ENCODE data around the gene EVA1A.
A peak's percentile ranks its signal among the peaks of the same experiment; 100 is the strongest.

The EVA1A gene

GRCh38 chr2:75560768-75561565 lies at the start of gene EVA1A:
EVA1A (minus strand) TSS chr2:75560939; CDS start chr2:75518140, 42,799 bp downstream.
- DNase-seq (ENCODE audit: low read depth) = no peak

GRCh38 chr2:75609937-75610508 lies 49.3 kb upstream of the EVA1A start:
- no peak for DNase-seq (ENCODE audit: low read depth)

GRCh38 chr2:75609334-75609689 lies 48.6 kb upstream of the EVA1A start:
- DNase-seq (ENCODE audit: low read depth) = no peak

GRCh38 chr2:75608684-75609333 lies 48.1 kb upstream of the EVA1A start:
- DNase-seq (ENCODE audit: low read depth) = peak; percentile 22

- no peak for DNase-seq (ENCODE audit: low read depth)
These were observed 47.4 kb upstream of the EVA1A start for GRCh38 chr2:75607988-75608683.

GRCh38 chr2:75607400-75607798 lies 46.7 kb upstream of the EVA1A start:
- no peak for DNase-seq (ENCODE audit: low read depth)

GRCh38 chr2:75606761-75607399 lies 46.1 kb upstream of the EVA1A start:
- no peak for DNase-seq (ENCODE audit: low read depth)

- DNase-seq (ENCODE audit: low read depth) = no peak
These were observed 45.2 kb upstream of the EVA1A start for GRCh38 chr2:75605770-75606529.

GRCh38 chr2:75604484-75604883 lies 43.7 kb upstream of the EVA1A start:
- no peak for DNase-seq (ENCODE audit: low read depth)

GRCh38 chr2:75603477-75603876 lies 42.7 kb upstream of the EVA1A start:
- no peak for DNase-seq (ENCODE audit: low read depth)

- no peak for DNase-seq (ENCODE audit: low read depth)
These were observed 42.1 kb upstream of the EVA1A start for GRCh38 chr2:75602724-75603342.

GRCh38 chr2:75600461-75601011 lies 39.8 kb upstream of the EVA1A start:
- no peak for DNase-seq (ENCODE audit: low read depth)

GRCh38 chr2:75598589-75599155 lies 37.9 kb upstream of the EVA1A start:
- no peak for DNase-seq (ENCODE audit: low read depth)

- no peak for DNase-seq (ENCODE audit: low read depth)
These were observed 37.2 kb upstream of the EVA1A start for GRCh38 chr2:75597949-75598348.

GRCh38 chr2:75596784-75597183 lies 36.0 kb upstream of the EVA1A start:
- DNase-seq (ENCODE audit: low read depth) = no peak

GRCh38 chr2:75595541-75596395 lies 35.0 kb upstream of the EVA1A start:
- DNase-seq (ENCODE audit: low read depth) = no peak

GRCh38 chr2:75594596-75594995 lies 33.9 kb upstream of the EVA1A start:
- DNase-seq (ENCODE audit: low read depth) = no peak

- no peak for DNase-seq (ENCODE audit: low read depth)
These were observed 32.1 kb upstream of the EVA1A start for GRCh38 chr2:75592888-75593287.

- DNase-seq (ENCODE audit: low read depth) = no peak
These were observed 31.3 kb upstream of the EVA1A start for GRCh38 chr2:75592030-75592429.
